OCI-LY7 (cell line): Measurements from ENCODE around the gene PLA2G3. TPM values are rescaled to one million over a fixed set of nuclear protein-coding genes. Genes with fewer than 3 reads are reported as not detected.

ENCODE experiments used
- BruUV-seq: library from RNA; stranded (reverse); fragments of 400-500 nt; replicated peaks from 2 replicates; lab custom pipeline; 2021; lab: Mats Ljungman, UMichigan
- CTCF ChIA-PET: fragments of 300-600 bp; sonication (Branson Sonifier 250); formaldehyde crosslinking; loops from one replicate; lab custom pipeline; 2022; ENCODE audit warnings: antibody characterized with exemption; ENCODE audit not compliant: unreplicated experiment; lab: Charles Lee
- POLR2A ChIA-PET: fragments of 300-600 bp; sonication (Branson Sonifier 250); formaldehyde crosslinking; loops from one replicate; lab custom pipeline; 2022; ENCODE audit warnings: antibody characterized with exemption; lab: Charles Lee
- DNase-seq: peaks from one replicate; pipeline ENCODE4 v3.0.0-alpha.2; 2015; ENCODE audit warnings: low spot score
- H2AFZ ChIP-seq: fragments of 200-600 bp; sonication (generic), shearing (Covaris generic); 2 replicates; pipeline ENCODE4 v1.6.1; 2014; ENCODE audit warnings: mild to moderate bottlenecking, antibody characterized with exemption, low read length, moderate library complexity
- H3K27ac ChIP-seq: fragments of 200-600 bp; sonication (generic); 2 replicates; pipeline ENCODE4 v1.5.1; 2014; ENCODE audit warnings: mixed run types, low read depth, mild to moderate bottlenecking, moderate library complexity, low read length, inconsistent platforms; ENCODE audit not compliant: poor library complexity, severe bottlenecking
- H3K36me3 ChIP-seq: fragments of 200-600 bp; sonication (generic); 2 replicates; pipeline ENCODE4 v1.6.1; 2014; ENCODE audit warnings: mild to moderate bottlenecking, antibody characterized with exemption, low read length, moderate library complexity, mixed read lengths; ENCODE audit not compliant: insufficient read depth
- H3K4me1 ChIP-seq: fragments of 200-600 bp; sonication (generic); 2 replicates; pipeline ENCODE4 v1.5.1; 2014; ENCODE audit warnings: mild to moderate bottlenecking, low read length; ENCODE audit not compliant: insufficient read depth, poor library complexity, severe bottlenecking
- H3K4me2 ChIP-seq: fragments of 200-600 bp; sonication (generic); 2 replicates; pipeline ENCODE4 v1.6.1; 2014; ENCODE audit warnings: mild to moderate bottlenecking, low read length
- H3K4me3 ChIP-seq: fragments of 200-600 bp; sonication (generic); 2 replicates; pipeline ENCODE4 v1.5.1; 2014; ENCODE audit warnings: mild to moderate bottlenecking, low read depth, low read length; ENCODE audit not compliant: poor library complexity, severe bottlenecking
- H3K79me2 ChIP-seq: fragments of 200-600 bp; sonication (generic); 2 replicates; pipeline ENCODE4 v1.6.1; 2016; ENCODE audit warnings: low read depth, mild to moderate bottlenecking, low read length, moderate library complexity, mixed read lengths; ENCODE audit not compliant: insufficient read depth
- H3K9me2 ChIP-seq: fragments of 200-600 bp; sonication (generic); 2 replicates; pipeline ENCODE4 v1.6.1; 2016; ENCODE audit warnings: mild to moderate bottlenecking, low read length, mixed read lengths; ENCODE audit not compliant: insufficient read depth
- H3K9me3 ChIP-seq: fragments of 200-600 bp; sonication (generic); 2 replicates; pipeline ENCODE4 v1.6.1; 2014; ENCODE audit warnings: mild to moderate bottlenecking, mixed run types, low read length, mixed read lengths
- H4K20me1 ChIP-seq: fragments of 200-600 bp; sonication (generic); 2 replicates; pipeline ENCODE4 v1.6.1; 2014; ENCODE audit warnings: mild to moderate bottlenecking, antibody characterized with exemption, low read length, moderate library complexity, mixed read lengths; ENCODE audit not compliant: insufficient read depth
- EZH2phosphoT487 ChIP-seq: fragments of 200-600 bp; sonication (generic); IDR thresholded peaks from 2 replicates; pipeline ENCODE4 v1.6.1; 2018; ENCODE audit warnings: low read depth, borderline replicate concordance, mild to moderate bottlenecking, mixed run types, antibody characterized with exemption, low read length, moderate library complexity, mixed read lengths
- intact Hi-C: fragments of 100-400 bp; cut with micrococcal nuclease; formaldehyde crosslinking; loops from one replicate; pipeline ENCODE4 v1.10.0; 2022; ENCODE audit not compliant: unreplicated experiment
- total RNA-seq, 2 experiments: library from RNA; depleted of rRNA in 1 of 2; stranded (reverse); fragments of >200 nt in 1 of 2; shearing (Covaris generic) in 1 of 2; gene quantifications; 2 replicates each; pipeline ENCODE4 v1.2.3, GENCODE V29; 2014 to 2022
- TF ChIP-seq, protein P1 (sequence below): fragments of 200-600 bp; sonication (generic); conservative IDR thresholded peaks from 2 replicates; pipeline ENCODE4 v1.5.1; 2014; ENCODE audit warnings: mild to moderate bottlenecking, antibody characterized with exemption, low read length, moderate library complexity, mixed read lengths

PLA2G3 gene
- total RNA-seq, 2 experiments from 2014 or later = not detected

DNA sequence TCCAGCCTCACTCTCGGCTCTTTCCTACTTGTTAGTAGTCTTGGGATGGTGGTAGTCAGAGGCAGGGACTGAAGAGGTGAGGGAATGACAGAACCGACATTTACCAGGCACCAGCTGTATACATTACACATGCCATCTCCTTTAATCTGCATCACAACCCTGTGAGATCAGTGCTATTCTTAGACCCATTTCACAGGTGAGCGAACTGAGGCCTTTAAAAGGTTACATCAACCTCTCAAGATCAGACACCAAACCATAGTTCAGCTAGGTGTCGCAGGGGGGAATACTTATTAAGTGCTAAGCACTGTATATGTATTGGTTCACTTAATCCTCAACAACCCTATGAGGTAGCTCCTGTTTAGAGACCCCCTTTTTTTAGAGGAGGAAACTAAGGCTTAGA lies 5.6 kb downstream of the PLA2G3 start:
- no peak overlapping the region for H3K4me3 ChIP-seq
- no peaks in the 10 kb centered on the region for H3K36me3 ChIP-seq
- no peak overlapping the region for H2AFZ ChIP-seq
- H3K79me2 ChIP-seq = no peaks in the 10 kb centered on the region
- no peak for DNase-seq
- POLR2A ChIA-PET = interaction anchor here (1.2 kb wide), 1 partner anchor 49 kb away, joined by 3 read pairs; no protein-coding TSS in a partner anchor
- no TSS peak for BruUV-seq
- H3K4me1 ChIP-seq = no peaks in the 10 kb centered on the region
- no peaks in the 10 kb centered on the region for H3K9me3 ChIP-seq
- H3K4me2 ChIP-seq = no peak overlapping the region
- H4K20me1 ChIP-seq = no peaks in the 10 kb centered on the region
- intact Hi-C loops = no loop called here
- H3K9me2 ChIP-seq = no peaks in the 10 kb centered on the region
- no peak overlapping the region for H3K27ac ChIP-seq
- no peak for TF ChIP-seq EZH2phosphoT487
- TF ChIP-seq, protein P1, sequence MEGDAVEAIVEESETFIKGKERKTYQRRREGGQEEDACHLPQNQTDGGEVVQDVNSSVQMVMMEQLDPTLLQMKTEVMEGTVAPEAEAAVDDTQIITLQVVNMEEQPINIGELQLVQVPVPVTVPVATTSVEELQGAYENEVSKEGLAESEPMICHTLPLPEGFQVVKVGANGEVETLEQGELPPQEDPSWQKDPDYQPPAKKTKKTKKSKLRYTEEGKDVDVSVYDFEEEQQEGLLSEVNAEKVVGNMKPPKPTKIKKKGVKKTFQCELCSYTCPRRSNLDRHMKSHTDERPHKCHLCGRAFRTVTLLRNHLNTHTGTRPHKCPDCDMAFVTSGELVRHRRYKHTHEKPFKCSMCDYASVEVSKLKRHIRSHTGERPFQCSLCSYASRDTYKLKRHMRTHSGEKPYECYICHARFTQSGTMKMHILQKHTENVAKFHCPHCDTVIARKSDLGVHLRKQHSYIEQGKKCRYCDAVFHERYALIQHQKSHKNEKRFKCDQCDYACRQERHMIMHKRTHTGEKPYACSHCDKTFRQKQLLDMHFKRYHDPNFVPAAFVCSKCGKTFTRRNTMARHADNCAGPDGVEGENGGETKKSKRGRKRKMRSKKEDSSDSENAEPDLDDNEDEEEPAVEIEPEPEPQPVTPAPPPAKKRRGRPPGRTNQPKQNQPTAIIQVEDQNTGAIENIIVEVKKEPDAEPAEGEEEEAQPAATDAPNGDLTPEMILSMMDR = no peak
- CTCF ChIA-PET = no interaction called here

DNA sequence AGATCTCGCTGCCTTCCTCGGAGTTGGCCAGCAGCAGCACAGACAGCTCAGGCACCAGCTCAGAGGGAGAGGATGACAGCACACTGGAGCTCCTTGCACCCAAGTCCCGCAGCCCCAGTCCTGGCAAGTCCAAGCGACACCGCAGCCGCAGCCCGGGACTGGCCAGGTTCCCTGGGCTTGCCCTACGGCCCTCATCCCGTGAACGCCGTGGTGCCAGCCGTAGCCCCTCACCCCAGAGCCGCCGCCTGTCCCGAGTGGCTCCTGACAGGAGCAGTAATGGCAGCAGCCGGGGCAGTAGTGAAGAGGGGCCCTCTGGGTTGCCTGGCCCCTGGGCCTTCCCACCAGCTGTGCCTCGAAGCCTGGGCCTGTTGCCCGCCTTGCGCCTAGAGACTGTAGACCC lies 6.4 kb downstream of the PLA2G3 start:
- H3K9me2 ChIP-seq = no peaks in the 10 kb centered on the region
- H3K9me3 ChIP-seq = no peaks in the 10 kb centered on the region
- no peaks in the 10 kb centered on the region for H3K79me2 ChIP-seq
- DNase-seq = no peak
- H3K4me3 ChIP-seq = no peak overlapping the region
- TF ChIP-seq EZH2phosphoT487 = no peak
- TF ChIP-seq, protein P1 = no peak
- ChIA-PET CTCF (interaction anchor here (0.6 kb wide), 1 partner anchor 1111 kb away, joined by 5 read pairs; no protein-coding TSS in a partner anchor), POLR2A (no interaction called here)
- H3K27ac ChIP-seq = no peak overlapping the region
- intact Hi-C loops = no loop called here
- no peaks in the 10 kb centered on the region for H4K20me1 ChIP-seq
- no peaks in the 10 kb centered on the region for H3K4me1 ChIP-seq
- no TSS peak for BruUV-seq
- H3K4me2 ChIP-seq = no peak overlapping the region
- no peaks in the 10 kb centered on the region for H3K36me3 ChIP-seq
- no peak overlapping the region for H2AFZ ChIP-seq

DNA sequence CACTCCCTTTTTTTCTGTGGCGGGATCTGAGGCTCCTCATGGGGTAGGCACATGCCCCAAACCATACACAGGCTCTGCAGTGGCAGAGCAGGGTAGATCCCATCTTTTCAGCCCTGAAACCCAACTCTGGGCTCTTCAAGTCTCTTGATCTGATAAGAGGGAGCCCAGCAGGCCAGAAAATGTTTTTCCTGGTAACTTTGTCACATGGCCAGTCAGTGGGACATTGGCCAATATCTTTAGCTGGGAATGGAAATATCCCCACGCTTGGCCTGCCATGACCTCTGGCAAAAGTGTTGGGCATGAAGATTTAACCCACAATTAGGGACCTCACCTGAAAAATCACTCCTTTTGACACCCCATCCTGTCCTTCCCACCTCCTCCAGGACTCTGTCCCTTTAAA lies 9.4 kb downstream of the PLA2G3 start:
- intact Hi-C loops = no loop called here

More for the DNA sequence above, 9.4 kb downstream of the PLA2G3 start:
- ChIA-PET POLR2A (interaction anchor here (0.6 kb wide), 1 partner anchor 29 kb away, joined by 4 read pairs; the partner anchor contains the start of gene RNF185), CTCF (no interaction called here)
- Histone ChIP-seq H3K9me2 (no peaks in the 10 kb centered on the region), H3K27ac (no peak overlapping the region), H3K4me1 (peaks cover 8% of the 10 kb centered on the region), H4K20me1 (no peaks in the 10 kb centered on the region), H3K9me3 (no peaks in the 10 kb centered on the region), H3K4me2 (no peak overlapping the region), H3K79me2 (no peaks in the 10 kb centered on the region), H3K4me3 (no peak overlapping the region), H2AFZ (no peak overlapping the region), H3K36me3 (no peaks in the 10 kb centered on the region)
- TF ChIP-seq, protein P1 = no peak
- TF ChIP-seq EZH2phosphoT487 = no peak
- DNase-seq = no peak
- no TSS peak for BruUV-seq
